Brain pericyte (primary cell): ENCODE measurements around the gene RAG1.

Experiments used
- DNase-seq: peaks from one replicate; pipeline ENCODE4 v3.0.0-alpha.2; 2012; ENCODE audit warnings: low read depth, low spot score

Gene RAG1

DNA sequence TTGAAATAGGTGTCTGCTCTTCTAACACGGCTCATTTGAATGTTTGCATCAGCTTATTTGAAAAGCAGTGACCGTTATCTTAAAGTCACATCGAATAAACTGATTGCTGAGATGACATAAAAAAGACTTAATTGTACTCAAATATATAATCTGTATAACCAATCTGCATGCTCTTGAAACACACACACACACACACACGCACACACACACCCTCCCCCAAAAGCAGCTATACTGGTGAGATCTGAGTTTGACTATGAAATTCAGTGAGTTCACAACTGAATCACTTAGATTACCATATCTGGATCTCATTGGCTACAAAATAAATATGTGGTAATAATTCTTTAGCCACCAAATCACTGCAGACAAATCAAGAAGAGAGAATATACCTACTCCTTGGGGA, 22.7 kb downstream of the RAG1 start:
- no peak for DNase-seq

DNA sequence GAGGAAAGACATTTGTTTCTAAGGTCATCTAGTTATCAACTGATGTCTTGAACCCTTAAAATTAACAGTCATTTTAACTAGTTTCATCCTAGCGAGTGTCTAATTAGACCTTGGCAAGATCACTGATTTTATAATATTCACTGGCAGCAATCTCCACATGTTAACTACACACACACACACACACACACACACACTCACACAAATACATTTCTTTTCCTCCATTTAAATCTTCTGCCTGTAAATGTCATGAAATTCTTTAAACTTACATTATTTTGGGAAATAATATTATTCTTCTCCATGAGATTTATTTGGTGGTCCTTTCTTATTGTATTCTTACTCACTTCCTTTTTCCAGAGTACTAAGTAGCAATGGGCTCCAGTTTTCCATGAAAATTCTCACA, 23.6 kb downstream of the RAG1 start:
- DNase-seq: no peak

DNA sequence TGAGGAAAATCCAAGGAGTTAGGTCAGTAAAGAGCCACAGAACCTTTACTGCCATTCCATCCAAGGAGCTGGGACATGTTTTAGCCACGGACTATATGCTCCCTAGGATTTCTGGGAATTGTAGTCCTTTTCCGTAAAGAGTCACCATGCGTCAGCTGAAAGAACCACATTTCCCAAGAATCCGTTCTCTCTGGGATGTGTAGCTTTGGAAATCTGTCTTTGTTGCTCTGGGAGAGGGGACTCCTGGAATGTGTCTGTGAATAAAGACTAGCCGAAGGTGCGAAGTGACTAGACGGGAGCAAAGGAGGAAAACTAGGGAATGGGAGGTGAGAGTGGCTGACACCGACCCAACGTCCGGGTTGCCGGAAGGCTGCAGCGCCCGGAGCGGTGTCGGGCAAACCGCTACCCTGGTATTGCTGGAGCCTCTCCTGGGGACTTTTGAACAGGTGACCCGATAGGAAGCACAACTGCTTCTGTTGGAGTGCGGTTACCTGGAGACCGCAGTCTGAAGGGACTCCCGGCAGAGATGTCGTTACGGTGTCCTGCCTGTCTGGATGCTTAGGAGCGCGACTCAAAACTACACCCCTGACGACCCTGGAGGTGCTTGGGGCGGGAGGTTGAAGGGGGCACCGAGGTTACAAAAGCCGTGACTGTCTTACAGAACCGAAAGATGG, 26.6 kb downstream of the RAG1 start, which contains the start of gene IFTAP:
Gene IFTAP, plus strand, starts transcription at position 187 of the 674 bp plus-strand sequence. CDS start 15,602 bp downstream, outside the sequence.
- DNase-seq: peak; percentile 64

DNA sequence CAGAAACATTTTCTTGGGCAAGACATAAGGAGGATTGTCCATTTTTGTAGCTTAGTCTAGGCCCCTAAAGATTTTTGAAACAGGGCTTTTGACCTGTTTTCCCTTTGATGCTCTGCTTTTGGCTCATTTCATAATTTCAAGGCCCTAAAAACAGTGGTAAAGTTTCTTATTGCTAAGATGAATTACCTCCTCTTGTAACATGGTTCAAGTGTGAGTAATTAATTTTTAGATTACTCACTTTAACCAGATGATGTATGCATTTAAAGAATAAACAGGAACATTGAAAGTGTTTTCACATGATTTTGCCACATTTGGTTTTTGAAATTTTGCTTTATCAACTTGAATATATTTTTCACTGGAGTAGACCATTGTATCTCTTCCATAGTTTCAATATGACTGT, 29.1 kb downstream of the RAG1 start:
- no peak for DNase-seq

DNA sequence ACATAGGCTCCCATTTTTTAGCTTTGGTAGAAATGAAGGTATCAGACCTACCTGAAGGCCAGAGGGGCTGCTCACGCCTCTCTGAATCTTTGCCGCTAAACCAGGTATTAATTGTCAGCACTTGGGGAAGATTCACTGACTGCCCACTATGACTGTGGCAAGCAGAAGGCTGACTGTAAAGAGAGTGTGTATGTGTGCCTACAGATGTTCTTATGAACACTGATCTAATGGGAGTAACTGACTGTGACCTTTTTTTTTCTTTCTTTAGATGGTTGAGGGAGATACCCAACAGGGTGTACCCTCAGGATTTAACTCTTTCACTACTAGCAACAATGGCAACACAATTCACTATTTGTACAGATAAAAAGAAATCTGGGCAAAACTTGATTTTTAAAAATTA, 30.2 kb downstream of the RAG1 start, which contains the start of gene RAG2:
Gene RAG2, minus strand, starts transcription at position 186 of the 400 bp plus-strand sequence. CDS start 4,068 bp downstream, outside the sequence.
- no peak for DNase-seq

DNA sequence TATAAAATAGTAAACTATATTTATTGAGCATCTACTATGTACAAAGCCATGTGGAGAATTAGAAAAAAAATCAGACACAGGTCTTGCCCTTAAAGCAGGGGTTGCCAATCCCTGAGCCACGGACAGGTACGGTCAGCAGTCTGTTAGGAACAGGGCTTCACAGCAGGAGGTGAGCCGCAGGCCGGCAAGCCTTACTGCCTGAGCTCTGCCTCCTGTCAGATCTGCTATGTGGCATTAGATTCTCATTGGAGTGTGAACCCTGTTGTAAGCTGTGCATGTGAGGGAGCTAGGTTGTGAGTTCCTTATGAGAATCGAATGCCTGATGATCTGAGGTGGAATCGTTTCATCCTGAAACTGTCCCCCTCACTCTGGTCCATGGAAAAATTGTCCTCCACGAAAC, 32.4 kb downstream of the RAG1 start:
- no peak for DNase-seq

DNA sequence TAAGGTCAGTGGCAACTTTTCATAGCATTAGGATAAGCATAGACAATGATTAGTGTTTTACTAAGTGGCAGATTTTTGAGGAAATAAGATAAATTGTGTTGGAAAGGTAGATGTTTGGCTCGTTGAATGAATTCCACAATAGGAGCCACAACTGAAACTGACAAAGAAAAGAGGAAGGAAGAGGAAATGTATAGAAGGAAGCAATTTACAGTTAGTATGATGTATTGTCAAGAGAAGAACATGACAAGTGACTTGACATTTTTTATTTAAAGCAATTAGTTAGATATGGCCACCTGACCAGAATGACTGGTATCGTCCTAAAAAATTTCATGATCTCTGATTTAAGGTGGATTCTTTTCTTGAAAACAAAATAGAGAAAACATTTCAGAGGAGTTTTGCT, 33.3 kb downstream of the RAG1 start:
- DNase-seq: no peak

DNA sequence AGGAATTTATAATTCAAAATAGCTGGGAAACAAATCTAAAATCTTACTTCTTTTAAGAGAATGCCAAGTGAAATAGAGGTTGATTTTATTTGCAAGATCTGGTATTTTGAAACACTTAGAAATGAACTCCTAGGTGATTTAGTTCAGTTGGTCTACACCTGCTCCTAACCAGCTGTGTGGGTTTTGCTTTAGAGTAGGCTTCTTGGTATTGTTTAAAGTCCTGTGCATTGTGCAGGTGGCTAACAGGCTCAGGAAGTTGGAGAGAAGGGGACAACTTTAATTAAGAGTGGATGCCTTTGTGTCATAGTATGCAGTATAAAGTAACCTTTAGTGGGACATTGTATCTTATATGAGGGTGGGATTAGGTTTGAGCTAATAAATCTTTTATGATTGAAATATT, 34.3 kb downstream of the RAG1 start:
- DNase-seq: no peak

DNA sequence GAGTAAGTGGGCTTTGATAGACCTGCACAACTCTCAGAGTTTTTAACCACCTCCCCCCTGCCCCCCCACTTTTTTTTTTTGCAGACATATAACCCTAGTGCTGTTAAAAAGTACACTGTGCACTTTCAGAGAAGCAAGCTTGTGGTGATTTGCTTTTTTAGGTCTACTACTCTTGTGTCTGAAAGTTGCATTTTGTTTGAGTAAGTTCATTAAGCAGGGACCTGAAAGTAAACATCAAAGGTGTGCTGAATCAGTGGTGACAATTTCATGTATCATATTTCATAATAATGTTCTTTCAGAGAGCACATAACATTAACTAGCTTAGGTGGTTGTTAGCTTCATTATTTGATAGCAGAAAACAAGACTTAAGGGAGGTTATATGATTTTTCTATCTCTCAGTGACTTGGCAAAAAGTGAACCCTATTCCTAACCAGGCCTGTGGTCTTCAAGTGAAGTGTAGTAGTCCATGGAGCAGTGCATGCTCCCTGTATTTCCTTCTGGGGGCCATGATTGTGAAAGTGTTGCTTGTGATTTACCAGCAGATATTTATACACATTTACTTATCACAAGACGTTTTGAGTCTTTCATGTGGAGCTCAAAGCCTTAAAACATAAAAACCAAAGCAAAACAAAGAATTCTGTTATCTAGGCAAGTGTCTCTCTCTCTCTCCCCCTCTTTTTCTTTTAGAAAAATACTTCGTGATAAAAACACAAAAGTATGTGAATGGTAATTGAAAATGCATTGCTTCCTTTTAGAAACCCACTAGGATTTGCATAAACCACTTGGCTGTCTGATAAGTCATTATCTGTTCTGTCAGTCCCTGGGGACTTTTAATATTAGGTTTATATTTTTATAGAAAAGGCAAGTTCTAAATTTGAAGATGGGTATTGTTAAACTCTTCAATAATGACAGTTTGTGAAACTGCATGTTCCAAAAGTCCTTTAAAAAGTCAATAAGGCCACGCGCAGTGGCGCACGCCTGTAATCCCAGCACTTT, 37.7 kb downstream of the RAG1 start:
- DNase-seq: no peak

DNA sequence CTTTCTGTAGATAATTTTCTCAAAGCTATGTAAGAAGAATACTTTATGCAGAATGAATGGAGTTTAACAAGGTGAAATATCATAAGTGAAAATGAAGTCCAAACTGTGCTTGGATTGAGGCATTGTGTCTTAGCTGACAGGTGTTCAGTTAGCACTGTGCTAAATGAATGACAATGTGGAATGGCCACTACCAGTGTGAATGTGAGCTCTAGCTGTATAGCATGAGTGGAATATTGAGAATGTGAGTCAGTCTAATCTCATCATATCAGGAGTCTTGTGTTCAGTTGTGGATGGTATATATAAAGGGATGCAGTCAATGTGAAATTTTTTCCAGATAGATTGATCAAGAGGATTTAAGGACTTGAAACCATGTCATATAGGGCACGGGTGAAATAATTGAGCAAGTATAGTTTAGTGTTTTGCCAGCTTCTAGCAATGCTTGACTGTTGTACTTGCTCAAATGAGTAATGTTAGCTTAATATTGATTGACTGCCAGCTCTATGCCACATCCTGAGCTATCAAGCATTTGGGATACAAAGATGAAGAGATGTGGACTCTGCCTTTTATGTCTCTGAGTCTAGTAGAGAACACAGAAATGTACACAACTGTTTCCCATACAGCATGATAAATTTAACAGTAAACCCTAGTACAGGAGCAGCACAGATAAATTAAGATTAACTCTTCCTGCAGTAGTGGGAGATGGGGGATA, 40.8 kb downstream of the RAG1 start:
- DNase-seq: no peak

DNA sequence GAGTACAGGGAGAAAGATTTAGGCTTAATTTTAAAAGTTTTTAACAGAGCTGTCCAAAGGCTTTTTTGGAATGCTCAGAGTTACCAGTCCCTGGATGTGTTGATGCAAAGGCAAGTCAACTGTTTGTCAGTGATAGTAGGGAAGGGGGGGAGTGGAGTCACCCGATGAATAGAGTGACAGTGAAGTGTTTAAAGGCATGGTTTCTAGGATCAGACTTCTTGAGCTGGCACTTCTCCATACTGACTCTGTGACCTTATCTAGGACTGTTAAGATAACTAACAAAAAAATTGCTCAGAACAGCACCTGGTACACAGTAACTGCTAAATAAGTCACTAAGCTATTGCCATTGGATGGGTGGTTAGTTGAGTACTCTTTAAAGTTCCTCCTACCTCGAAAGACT, 41.6 kb downstream of the RAG1 start:
- no peak for DNase-seq

DNA sequence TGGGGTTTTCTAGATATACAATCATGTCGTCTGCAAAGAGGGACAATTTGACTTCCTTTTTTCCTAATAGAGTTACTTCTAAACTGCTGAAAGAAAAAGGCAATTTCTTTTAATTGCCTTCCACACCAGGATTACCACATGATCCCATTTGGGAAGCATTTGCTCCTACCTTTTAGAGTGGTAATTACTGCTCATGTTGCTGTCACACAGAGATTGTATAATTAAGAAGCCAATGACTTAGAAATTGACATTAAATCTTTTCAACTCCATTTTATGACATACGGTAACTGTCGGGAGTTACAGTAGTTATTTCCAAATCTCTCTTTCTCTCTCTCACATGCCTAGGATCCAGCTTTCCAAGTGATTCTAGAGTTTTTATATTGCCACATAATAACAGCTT, 48.0 kb downstream of the RAG1 start:
- DNase-seq: no peak

DNA sequence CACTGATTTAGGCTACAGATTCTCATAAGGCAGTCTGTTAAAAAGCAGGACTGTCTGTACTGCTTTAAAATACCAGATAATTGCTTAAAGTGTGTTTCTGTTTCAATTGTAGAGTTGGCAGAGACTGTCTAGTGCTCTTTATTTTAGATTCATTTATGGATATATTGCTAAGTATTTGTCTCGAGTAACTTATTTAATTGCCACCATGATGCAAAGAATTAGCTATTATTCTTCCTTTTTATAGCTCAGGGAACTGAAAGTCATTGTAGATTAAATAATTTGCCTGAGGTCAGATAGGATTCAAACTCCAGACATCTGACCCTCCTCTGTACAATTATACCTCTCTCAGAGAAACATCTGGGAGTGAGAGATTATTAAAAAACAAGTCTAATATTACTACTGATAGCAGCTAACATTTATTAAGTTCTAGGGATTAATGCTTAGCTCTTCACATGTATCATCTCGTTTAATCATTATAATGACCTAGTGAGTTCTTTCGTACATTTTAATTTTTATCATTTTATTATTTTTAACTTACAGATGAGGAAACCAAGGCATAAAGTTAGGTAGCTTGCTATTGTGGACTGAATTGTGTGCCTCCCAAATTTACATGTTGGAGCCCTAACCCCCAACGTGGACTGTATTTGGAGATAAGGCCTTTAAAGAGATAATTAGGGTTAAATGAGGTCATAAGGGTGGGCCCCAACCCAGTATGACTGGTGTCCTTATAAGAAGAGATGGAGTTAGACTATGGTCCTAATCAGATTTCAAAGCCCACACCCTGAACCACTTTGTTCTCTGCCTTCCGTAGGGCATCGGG, 49.9 kb downstream of the RAG1 start:
- DNase-seq: no peak

DNA sequence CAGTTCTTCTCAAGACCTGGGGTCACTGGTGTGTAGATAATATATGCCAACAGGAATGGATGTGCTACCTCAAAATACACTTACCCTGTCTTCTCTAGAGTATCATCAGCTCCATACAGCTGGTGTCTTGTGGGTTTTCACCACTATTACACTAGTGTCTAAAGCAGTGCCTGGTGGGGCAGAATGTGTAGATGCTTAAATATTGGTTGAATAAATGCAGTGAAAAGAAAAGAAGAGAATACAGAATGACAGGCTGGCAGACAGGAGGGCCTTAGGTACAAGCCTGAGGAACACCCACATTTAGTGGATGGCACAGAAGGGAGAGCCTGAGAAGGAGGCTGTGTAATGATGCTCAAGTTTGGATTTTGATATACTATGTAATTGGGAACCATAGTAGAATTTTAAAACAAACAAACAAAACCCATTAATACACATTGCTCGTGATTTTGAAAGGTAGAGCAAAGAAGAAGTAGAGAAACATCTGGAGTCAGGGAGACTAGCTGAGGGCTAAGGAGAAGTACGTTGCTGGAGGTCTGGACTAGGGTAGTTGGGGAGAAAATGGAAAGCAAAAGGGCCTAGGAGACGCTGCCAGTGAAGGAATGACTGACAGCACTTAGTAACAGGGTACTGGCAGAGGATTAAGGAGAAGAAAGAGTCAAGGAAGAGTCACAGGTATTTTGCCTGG, 50.7 kb downstream of the RAG1 start:
- no peak for DNase-seq

DNA sequence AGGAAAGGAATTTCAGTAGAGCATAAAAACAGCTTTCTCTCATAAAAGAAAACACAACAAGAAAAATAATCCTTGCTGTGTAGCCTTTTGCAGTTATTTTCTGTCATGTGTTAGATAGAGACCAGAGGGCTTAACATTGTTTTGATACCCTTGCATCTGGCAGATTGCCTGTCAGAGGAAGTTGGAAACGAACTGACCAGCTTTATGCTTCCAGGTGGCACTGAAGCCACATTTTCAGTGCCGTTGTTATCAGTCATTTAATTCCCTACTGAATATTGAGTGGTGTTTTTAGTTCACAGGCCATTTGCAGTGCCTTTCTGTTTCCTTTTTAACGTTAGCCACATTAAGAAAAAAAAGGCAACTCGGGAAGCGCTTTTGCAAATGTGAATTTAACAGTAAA, 51.7 kb downstream of the RAG1 start:
- DNase-seq: peak; percentile 52

DNA sequence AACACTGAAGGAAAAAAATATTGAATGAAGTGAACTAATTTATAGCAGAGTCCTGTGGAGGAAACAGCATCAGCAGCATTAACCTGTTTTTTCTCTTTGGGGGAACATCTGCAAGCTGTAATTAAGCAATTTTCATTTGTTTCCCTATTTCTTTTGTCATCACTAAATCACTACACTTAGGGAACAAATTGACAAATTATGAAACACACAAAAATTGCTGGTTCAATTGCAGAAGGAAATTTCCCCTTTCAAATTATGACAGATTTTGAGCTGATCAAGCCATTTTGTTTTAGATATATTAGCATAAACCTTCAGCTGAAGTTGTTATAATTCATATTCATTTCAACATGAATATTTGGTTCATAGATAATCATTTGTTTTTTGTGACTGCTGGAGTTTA, 52.4 kb downstream of the RAG1 start:
- no peak for DNase-seq

DNA sequence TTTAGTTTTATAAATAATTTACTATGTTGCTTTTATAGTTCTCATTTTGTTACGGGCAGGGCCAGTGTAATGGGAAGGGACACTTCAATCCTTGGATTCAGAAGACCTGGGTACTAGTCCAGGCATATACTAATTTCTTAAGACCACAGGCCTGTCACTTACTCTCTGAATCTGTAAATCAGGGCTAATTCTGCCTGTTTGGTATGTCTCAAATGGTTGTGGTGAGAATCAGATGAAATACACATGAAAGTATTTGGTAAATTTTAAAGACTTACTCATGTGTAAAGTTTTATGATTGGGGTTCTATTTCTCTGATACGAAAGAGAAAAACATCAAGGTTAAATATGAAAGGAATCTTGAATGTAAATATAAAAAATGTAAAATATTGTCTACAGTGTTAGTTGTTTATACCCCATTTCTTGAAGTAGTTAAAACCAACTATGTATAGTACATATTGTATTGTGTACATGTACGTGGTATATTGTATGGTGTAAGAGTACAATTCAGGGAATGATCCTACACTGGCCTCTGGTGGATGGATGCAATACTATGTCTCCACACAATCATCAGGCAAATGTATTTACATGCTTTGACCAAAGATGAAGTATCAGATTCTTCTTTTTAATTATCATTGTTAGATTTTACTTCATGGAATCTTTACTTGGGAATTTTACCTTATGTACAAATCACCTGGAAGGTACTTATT, 54.8 kb downstream of the RAG1 start:
- DNase-seq: peak; percentile 32

DNA sequence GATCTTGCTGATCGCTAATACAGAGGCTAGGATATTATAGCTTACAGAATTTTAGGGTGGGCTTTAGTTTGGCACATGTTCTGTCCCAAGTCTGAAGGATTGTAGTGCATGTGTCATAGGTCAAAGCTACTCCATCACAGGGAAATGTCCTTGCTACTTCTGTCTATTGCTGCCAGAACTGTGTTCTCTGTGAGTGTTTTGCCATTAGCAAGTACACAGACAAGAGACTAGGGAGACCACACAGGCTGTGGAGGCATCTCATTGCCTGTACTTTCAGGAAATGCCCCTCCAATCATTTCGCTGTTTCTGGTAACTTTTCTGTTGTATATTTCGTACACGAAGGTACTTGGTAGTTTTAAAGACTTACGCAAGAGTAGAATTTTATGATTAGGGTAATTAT, 55.7 kb downstream of the RAG1 start:
- DNase-seq: no peak

DNA sequence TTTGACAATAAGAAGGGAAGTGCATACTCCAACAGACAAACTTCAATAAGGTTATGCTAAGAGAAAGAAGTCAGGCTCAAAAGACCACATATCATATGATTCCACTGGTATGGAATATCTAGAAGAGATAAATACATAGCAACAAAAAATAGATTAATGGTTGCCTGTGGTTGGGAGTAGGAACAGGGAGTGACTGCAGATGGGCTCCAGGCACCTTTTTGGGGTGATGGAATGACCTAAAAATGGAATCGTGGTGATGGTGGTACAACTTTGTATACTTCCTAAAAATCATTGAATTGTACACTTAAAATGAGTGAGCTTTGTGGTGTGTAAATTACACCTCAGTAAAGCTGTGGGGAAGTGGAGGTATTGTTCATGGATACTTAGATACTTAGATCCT, 59.2 kb downstream of the RAG1 start:
- no peak for DNase-seq

DNA sequence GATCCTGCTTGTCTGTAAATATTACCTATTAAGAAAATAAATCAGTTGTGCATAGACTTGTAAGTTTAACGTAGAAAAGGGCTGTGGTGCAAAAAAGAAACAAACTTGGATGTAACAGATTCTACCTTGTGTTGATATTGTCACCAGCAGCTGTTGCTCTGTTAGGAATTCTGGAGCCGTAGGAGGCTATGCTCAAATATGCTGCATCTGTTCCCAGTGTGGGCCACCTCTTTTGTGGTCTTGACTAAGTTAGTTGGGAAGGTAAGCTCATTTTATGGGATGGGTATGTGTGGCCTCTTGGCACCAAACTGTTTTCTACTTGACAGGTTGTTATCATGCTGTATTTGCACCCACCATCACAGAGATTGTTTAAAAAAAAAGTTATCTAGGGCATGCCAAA, 59.7 kb downstream of the RAG1 start:
- no peak for DNase-seq
